ENCODE measurements around the gene RPTOR. TPM values are rescaled to one million over a fixed set of nuclear protein-coding genes. Genes with fewer than 3 reads are reported as not detected.

Gene RPTOR
- total and polyA plus RNA-seq, 2 donors (not counting 3 experiments of a cell fraction or from before 2014, with no cell fraction given), result 10.7 to 41.8 TPM

DNA sequence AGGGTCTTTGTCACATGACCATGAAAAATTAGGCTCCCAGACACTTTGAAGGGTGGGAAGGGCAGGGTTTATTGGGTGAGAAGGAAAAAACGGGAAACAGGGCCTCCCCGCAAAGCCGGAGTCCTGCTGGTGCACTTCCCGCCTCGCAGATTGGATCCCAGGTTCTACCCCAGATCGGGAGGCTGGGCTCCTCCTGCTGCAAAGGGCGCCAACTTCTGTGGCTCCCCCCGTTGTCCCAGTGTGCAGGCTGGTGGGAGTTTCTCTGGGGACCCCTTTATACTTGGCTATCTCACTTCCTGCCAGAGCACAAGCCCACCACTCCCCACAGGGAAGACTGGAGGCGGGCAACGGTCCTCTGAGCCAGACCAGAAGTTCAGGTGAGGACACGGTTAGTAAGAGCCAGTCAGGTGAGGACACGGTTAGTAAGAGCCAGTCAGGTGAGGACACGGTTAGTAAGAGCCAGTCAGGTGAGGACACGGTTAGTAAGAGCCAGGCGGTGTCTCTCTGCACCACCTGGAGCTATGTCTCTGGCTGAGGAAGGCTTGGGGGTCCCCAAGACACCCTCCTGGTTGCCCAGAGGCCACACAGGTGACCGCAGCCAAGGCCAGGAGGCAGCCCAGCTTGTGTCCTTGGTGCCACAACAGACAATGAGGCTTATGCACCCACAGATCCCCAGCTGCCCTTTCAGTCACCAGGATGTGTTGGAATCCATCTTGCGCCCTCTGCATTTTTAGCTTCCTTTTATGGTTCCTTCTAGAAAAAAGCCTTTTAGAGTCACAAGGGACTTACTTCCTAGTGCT lies 398.9 kb downstream of the RPTOR start:
- no peak overlapping the region for H3K4me3 ChIP-seq (replicated peaks in 1 of 3; ENCODE audit: insufficient read depth in 1 of 3, low read depth in 1 of 3, low read length in 3 of 3)
- TF ChIP-seq EZH2 (IDR thresholded peaks at IDR 0.05; ENCODE audit: borderline replicate concordance, low read depth, low read length, severe bottlenecking) (no peak), POLR2A (IDR thresholded peaks at IDR 0.05; ENCODE audit: low read depth, low read length) (no peak), JUN (IDR thresholded peaks at IDR 0.05; ENCODE audit: borderline replicate concordance, insufficient read depth, insufficient read length, low read depth) (no peak), FOS (IDR thresholded peaks at IDR 0.05; ENCODE audit: borderline replicate concordance, insufficient read depth, low read length) (no peak), POLR2AphosphoS5 (IDR thresholded peaks at IDR 0.05; ENCODE audit: insufficient read depth, low read depth, low read length) (no peak), MYC (IDR thresholded peaks at IDR 0.05; ENCODE audit: low read depth, low read length) (no peak), GATA2 (IDR thresholded peaks at IDR 0.05; ENCODE audit: insufficient read depth, insufficient read length, low read depth, low read length) (no peak)
- TF ChIP-seq, protein P1, sequence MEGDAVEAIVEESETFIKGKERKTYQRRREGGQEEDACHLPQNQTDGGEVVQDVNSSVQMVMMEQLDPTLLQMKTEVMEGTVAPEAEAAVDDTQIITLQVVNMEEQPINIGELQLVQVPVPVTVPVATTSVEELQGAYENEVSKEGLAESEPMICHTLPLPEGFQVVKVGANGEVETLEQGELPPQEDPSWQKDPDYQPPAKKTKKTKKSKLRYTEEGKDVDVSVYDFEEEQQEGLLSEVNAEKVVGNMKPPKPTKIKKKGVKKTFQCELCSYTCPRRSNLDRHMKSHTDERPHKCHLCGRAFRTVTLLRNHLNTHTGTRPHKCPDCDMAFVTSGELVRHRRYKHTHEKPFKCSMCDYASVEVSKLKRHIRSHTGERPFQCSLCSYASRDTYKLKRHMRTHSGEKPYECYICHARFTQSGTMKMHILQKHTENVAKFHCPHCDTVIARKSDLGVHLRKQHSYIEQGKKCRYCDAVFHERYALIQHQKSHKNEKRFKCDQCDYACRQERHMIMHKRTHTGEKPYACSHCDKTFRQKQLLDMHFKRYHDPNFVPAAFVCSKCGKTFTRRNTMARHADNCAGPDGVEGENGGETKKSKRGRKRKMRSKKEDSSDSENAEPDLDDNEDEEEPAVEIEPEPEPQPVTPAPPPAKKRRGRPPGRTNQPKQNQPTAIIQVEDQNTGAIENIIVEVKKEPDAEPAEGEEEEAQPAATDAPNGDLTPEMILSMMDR (IDR thresholded peaks at IDR 0.05; ENCODE audit: extremely low read depth in 1 of 2, insufficient read depth in 1 of 2, low read depth in 1 of 2, low read length in 2 of 2), result no peak
- TF ChIP-seq, protein P2, sequence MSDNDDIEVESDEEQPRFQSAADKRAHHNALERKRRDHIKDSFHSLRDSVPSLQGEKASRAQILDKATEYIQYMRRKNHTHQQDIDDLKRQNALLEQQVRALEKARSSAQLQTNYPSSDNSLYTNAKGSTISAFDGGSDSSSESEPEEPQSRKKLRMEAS (IDR thresholded peaks at IDR 0.05; ENCODE audit: insufficient read depth, insufficient read length), result no peak
- POLR2A ChIA-PET, result no interaction called here
- H3K27ac ChIP-seq (ENCODE audit: insufficient read depth, low read depth, low read length), result no peak overlapping the region
- CTCF ChIA-PET, result interaction anchor here (1.2 to 1.4 kb wide), 2 partner anchors 13 to 516 kb away, joined by 3 to 5 read pairs; no protein-coding TSS in a partner anchor
- no peaks in the 10 kb centered on the region for H3K4me1 ChIP-seq (ENCODE audit: control insufficient read depth, extremely low read depth, insufficient read depth, low read length)
- no peak overlapping the region for H3K9ac ChIP-seq (replicated peaks; ENCODE audit: extremely low read depth, insufficient read depth, low read length)
- no peaks in the 10 kb centered on the region for H4K20me1 ChIP-seq (replicated peaks; ENCODE audit: control insufficient read depth, extremely low read depth, insufficient read depth, low read length)
- BruUV-seq (replicated peaks), result no TSS peak
- no peaks in the 10 kb centered on the region for H3K9me1 ChIP-seq (replicated peaks; ENCODE audit: control insufficient read depth, extremely low read depth, insufficient read depth, low read length)
- DNase-seq (ENCODE audit: low read depth, low spot score) (no peak), FAIRE-seq (no peak)
- intact Hi-C loops (cut with micrococcal nuclease), result no loop called here
- no peak overlapping the region for H3K4me2 ChIP-seq (ENCODE audit: insufficient read depth, low read length)
- H3K9me3 ChIP-seq (replicated peaks; ENCODE audit: control insufficient read depth, insufficient read depth, low read length), result no peaks in the 10 kb centered on the region
- H2AFZ ChIP-seq (ENCODE audit: low read depth, low read length), result no peak overlapping the region
- H3K79me2 ChIP-seq (ENCODE audit: control insufficient read depth, insufficient read depth, low read length), result no peaks in the 10 kb centered on the region
- dilution Hi-C loops (cut with MboI; ENCODE audit: extremely low pct_ligation_motif_present, low sequenced_read_pairs), result no loop called here
- H3K27me3 ChIP-seq (ENCODE audit: control insufficient read depth in 2 of 2, insufficient read depth in 2 of 2, low read length in 2 of 2), result no peaks in the 10 kb centered on the region
- no peaks in the 10 kb centered on the region for H3K36me3 ChIP-seq (ENCODE audit: control insufficient read depth in 2 of 2, extremely low read depth in 1 of 2, insufficient read depth in 2 of 2, low read length in 2 of 2)

Data from endothelial cell of umbilical vein (primary cell).